ENCODE measurements around the gene DBNDD1.

- no peak for TF ChIP-seq POLR2AphosphoS5 (IDR thresholded peaks at IDR 0.05; ENCODE audit: low read depth, low read length)
- TF ChIP-seq TAF1 (IDR thresholded peaks at IDR 0.05; ENCODE audit: borderline replicate concordance, low read depth, low read length) = no peak
- no peak for TF ChIP-seq POLR2A (IDR thresholded peaks at IDR 0.05; ENCODE audit: low read depth, low read length)
Observed at GRCh38 chr16:90055371-90055770, 36.1 kb upstream of the DBNDD1 start.
